GM12873 (cell line): ENCODE results near the gene FAM227A.

Source experiments
- CTCF ChIP-seq: IDR thresholded peaks from 2 replicates; pipeline ENCODE4 v1.5.1; 2012; ENCODE audit warnings: low read depth, mild to moderate bottlenecking, moderate library complexity, low read length, control low read depth; ENCODE audit not compliant: insufficient read depth; ENCODE audit errors: missing control alignments

The FAM227A gene

DNA sequence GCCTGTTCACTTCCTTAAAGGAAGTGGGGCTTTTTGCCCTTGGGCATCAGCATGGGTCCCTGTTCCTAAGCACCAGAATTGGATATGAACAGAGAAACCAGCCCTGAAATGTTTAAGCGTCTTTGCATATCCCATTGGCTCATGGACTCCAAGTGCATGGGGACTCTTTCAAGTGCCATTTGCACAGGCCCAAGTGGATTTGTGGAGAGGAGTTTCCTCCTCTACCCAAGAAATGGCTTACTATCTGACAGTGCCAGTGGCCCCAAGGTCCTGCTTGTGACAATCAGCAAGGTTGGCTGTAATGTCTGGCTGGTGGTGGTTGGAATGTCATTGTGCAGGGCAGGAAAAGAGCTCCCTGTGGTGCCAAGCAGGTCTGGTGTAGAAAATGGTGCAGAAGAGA, 29.6 kb upstream of the FAM227A start:
- TF ChIP-seq CTCF, result no peak

DNA sequence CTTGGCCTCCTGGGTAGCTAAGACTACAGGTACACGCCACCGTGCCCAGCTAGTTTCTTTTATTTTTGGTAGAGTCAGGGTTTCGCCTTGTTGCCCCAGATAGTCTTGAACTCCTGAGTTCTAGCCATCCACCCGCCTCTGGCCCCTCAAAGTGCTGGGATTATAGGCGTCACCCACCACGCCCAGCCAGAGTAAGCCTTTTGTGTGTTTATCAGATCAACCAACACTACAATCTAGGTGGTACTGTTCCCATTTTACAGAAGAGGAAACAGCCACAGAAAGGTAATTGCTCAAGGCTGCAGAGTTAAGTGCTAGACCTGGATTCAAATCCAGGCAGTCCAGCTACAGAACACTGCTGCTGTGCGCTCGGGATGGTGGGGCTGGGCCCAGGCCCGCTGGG, 28.7 kb upstream of the FAM227A start:
- no peak for TF ChIP-seq CTCF

GRCh38 chr22:38681582-38682335, 25.6 kb upstream of the FAM227A start, which contains the start of gene TOMM22:
TOMM22 (plus strand) TSS chr22:38681957; CDS start chr22:38681979, 22 bp downstream.
- peak; percentile 69 for TF ChIP-seq CTCF

DNA sequence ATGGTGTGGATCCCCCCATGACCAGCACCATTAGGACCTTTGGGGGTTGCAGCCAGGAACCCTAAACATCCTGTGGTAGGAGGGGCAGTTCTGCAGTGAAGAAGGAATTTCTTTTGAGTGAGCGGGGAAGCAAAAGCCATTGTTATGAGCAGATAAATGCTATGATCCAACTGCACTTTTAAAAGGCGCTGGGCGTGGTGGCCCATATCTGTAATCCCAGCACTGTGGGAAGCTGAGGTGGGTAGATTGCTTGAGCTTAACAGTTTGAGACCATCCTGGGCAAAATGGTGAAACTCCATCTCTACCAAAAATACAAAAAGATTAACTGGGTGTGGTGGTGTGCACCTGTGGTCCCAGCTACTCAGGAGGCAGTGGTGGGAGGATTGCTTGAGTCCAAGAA, 19.6 kb upstream of the FAM227A start:
- TF ChIP-seq CTCF, result no peak

DNA sequence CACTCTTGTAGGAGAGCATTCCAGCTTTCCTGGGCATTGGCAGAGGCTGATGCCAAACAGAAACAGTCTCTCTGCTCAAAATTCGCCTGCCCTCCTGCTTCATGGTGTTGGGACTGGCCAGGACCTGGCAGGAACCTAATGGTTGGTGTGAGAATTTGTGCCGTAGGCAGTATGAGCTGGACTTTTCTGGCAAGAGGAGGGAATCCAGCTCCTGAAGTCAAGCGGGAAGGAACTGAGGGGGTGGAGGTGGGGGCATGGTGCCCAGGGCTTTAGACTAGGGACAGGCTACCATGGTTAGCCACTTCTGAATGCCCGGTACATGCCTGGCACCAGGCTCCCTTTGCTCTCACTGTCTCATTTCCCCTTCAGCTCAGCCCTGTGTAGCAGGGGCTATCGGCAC, 18.7 kb upstream of the FAM227A start:
- no peak for TF ChIP-seq CTCF

GRCh38 chr22:38657045-38657909, 1.1 kb upstream of the FAM227A start:
- TF ChIP-seq CTCF, result no peak
